Measurements from ENCODE around the gene SLCO3A1. TPM values are rescaled to one million over a fixed set of nuclear protein-coding genes. Genes with fewer than 3 reads are reported as not detected.

The SLCO3A1 gene
- total RNA-seq, 1 donor from 2014 or later = 25.9 TPM

DNA sequence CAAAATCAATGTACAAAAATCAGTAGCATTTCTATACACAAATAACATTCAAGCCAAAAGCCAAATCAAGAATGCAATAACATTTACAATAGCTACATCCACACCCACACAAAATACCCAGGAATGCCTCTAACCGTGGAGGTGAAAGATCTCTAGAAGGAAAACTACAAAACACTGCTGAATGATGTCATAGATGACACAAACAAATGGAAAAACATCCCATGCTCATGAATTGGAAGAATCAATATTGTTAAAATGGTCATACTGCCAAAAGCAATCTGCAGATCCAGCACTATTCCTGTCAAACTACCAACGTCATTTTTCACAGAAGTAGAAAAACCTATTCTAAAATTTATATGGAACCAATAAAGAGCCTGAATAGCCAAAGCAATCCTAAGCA, 143.7 kb downstream of the SLCO3A1 start:
- DNase-seq (ENCODE audit: low spot score) = no peak

DNA sequence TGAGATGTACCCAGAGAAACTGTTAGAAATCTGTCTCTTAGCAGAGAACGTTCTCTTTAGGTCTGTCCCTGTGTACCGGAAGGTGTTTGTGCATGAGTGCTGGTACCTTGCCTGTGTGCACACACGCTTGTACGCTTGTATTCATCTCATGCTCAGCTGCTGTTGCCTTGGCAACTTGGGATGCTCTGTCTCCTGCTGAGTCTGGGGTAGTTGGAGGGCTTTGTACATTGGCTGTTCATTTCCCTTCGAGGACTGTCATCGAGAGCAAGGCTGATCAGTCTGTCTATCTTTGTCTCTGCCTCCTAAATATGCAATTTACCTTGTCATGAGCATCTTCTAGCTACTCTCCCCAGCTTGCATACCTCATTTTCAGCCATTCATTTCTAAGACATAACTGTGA, 147.2 kb downstream of the SLCO3A1 start:
- no peak for DNase-seq (ENCODE audit: low spot score)

DNA sequence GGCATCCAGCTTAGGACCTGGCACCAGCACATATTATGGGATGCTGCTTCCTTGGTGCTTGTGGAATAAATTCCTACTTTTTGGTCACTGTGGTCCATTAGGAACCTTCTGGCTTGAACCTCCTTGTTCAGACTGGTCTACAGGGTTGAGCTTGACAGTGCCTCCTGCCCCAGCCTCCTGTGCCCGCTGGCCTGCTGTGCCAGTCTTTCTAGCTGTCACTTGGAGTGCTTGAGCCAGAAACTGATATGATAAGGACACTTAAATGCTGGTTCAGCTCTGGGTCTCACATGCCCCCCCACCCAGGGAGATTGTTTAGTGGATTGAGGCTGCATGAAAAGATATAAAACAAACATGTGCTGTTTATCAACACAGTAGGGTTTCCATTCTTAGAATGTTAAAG, 147.8 kb downstream of the SLCO3A1 start:
- no peak for DNase-seq (ENCODE audit: low spot score)

DNA sequence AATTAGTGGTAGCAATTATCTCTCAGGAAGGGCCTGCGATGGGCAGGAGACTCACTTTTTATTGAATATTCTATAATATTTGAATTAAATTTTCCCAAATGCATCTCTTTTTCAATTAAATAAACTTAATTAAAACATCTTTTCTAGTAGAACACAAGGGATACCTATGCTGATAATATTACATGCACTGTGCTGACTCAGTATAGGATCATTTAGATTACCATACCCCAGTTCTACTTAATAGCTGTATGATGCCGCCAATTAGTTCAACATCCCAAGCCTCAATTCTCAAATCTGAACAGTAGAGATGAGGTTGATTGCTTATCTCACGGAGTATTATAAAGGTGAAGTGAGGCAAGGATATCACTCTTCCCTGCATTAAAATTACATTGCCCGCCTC, 149.2 kb downstream of the SLCO3A1 start:
- no peak for DNase-seq (ENCODE audit: low spot score)

DNA sequence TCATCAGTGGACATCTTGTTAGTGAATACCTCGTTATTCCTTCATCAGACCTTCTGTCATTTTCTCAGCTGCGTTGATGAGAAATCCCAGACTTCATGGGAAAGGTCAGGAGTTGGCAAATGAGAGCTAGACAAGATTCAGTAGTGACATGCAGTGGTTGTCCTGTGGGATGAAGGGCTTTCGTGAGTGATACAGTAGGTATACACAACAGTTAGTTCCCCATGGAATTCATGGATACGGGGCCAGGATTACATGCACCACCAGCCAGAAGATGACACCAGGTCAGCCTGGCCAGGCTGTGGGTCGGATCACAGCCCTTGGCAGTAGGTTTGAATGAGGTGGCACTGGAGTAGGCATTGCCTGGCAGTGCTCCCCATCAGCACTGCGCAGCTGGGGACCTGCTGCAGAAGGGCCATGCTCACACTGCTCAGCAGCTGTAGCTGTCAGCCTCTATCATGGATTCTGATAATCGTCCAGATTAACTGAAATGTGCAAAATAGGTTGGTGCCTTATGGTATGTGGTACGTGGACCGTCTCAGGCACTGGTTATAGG, 150.1 kb downstream of the SLCO3A1 start:
- DNase-seq (ENCODE audit: low spot score) = no peak

DNA sequence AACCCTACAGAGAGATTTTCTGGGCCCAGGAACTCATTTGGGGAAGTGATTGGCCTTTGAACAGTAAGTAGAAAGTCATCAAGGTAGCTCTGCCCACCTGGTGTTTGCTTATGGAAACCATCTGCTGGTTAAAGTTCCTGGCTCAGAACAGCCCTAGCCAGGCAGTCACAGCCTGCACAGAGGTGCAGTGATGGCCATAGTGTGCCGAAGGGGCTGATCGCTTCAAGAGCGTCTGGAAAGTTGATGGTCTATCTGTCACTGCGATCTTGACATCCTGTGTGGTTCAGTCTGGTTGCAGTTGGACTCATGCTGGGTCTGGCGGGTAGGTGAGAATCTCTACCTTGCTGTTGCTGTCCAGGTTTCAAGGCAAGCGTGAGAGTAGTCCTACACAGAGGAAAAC, 151.6 kb downstream of the SLCO3A1 start:
- DNase-seq (ENCODE audit: low spot score) = no peak

DNA sequence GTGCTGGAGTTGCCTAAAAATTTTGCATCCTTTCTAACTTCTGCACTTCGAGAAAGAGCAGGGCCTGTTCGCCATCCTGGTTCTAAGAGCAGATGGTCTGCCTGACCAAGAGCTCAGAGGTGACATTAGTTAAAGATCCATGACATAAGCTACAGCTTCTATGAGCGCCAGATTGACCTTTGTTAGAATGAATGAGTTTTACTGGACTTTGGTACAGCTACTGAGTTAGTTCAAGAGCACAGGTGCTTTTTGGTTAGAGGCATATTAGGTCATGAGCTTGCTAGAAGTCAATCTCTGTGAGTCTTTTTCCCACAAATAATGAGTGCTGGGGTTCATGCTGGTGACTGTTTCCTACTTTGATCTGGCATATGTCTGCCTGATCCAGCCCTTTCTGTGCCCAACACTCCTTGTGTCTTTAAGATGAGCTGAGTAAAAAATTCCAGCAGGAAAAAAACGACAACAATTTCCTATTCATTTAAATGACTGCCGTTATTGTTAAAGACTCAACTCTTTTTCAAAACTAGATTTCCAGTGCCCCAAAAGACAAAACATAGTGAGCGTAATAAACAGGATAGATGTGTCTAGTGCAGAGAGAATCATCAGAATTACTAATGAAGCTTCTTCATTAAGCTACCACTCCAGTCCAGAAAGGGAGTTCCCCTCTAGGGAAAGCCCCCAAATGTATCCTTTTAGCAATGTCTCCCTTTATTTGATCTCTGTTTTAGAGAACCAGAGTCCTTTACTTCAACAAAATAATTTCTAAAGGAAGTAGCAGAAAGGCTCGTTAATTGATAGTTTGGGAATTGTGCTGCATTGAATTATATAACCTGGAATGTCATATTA, 152.9 kb downstream of the SLCO3A1 start:
- DNase-seq (ENCODE audit: low spot score) = no peak

DNA sequence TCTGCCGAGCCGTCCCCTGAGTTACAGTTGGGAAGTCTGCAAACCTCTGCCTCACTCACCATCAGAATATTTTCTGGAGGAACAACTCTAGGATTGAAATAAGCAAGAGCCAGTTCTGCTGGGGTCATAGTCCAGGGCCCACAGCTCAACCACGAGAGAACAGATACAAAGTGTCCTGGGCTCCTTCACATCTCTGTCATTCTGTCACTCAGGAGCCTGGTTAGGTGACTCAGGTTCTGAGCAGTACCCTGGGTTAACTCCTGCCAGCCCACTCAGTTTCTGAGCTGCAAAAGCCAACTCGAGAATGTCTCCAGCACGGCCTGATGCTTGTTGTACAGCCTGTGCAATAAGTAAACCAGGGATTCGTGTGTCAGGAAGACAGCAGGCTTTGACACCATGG, 155.7 kb downstream of the SLCO3A1 start:
- no peak for DNase-seq (ENCODE audit: low spot score)

DNA sequence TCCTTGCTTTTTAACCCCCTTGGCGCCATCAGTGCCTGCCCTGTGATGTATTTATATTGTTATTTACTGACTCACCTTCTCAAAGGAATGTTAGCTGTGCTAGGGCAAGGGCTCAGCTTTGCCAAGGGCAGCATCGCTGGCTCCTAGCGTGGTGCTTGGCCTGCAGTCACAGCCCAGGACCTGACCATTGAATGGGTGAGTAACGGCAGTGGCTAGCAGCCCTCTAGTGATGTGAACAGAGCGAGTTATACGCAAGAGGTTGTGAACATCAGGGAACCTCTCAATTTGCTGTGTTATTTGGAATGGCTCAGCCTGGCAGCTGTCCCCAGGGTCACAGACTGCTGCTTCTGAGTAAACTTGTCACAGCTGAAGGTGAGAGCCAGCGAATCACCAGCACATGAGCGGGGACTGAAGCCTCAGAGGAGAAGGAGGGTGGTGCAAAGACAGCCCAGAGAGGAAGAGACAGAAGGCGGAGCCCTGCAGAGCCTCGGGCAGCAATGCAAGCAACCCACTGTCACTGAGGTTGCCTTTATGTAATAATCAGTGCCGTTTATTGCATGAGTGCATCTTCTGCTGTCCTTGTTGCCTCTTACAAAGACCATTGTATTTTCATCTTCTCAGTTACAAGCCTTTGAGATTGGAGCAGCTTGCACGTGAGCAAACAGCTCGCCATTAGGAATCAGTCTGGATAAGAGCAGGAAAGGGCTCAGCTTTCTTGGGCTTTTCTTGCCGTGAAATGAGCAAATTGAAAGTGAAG, 158.3 kb downstream of the SLCO3A1 start:
- DNase-seq (ENCODE audit: low spot score) = no peak

DNA sequence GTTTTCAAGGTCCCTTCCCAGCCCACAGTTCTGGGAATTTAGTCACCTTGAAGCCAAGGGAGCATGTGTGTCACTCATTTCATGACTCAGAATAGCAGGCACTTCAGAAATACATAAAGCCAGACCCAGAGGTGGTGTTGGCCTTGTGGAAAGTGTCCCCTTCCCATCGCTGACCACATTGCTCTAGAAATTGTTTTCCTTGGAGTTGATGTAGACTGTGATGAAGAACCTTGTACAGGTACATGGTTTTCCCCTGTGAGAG, 158.8 kb downstream of the SLCO3A1 start:
- no peak for DNase-seq (ENCODE audit: low spot score)

DNA sequence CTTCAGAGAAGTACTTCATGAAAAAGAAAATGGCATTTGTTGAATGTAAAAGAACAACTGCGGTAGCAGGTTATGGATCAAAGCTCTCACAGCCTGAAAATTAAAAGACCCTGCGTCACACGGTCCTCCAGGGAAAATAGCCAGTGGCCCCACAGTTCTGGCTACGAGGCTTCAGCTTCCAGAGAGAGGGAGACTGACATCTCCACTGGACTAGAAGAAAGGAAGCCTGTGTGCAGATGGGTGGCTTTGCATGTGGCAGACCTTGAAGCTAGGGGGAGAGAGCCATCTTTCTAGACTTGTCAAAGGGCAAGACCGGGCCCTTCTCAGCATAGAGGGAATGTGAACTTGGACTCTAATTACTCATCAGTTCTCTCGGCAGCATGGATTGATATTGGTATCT, 159.4 kb downstream of the SLCO3A1 start:
- no peak for DNase-seq (ENCODE audit: low spot score)

DNA sequence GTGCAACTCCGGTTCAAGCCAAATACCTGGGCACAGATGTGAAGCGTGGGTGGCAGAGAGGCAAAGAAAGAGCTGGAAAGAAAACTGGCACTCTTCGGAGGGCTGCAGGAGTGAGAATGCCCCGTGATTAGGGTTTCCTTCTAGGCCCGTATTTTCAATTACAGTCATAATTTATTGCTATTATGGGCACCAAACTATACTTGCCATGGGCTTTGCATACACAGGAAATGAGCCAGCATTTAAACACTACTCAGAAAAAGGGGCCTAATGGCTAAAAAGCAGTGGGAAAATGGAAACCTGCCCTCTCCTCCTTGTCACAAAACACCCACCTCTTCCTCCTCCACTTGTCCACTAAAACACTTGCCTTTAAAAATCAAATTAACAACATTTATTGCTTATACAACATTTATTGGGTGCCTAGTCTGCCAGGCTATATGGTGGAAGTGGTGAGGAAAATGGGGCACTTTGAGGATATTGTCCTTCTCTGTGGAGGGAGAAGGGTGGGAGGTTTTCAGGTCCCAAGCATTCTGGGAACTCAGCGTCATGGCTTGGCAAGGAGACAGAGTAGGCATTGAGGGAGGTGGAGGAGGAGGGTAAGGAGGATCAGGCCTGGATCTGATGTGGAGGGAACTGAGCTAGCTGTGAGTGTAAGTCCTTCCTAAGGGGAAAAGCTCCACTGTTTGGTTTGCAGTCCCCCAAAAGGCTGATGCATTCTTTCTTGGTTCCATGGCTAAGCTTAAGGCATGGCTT, 160.9 kb downstream of the SLCO3A1 start:
- no peak for DNase-seq (ENCODE audit: low spot score)

DNA sequence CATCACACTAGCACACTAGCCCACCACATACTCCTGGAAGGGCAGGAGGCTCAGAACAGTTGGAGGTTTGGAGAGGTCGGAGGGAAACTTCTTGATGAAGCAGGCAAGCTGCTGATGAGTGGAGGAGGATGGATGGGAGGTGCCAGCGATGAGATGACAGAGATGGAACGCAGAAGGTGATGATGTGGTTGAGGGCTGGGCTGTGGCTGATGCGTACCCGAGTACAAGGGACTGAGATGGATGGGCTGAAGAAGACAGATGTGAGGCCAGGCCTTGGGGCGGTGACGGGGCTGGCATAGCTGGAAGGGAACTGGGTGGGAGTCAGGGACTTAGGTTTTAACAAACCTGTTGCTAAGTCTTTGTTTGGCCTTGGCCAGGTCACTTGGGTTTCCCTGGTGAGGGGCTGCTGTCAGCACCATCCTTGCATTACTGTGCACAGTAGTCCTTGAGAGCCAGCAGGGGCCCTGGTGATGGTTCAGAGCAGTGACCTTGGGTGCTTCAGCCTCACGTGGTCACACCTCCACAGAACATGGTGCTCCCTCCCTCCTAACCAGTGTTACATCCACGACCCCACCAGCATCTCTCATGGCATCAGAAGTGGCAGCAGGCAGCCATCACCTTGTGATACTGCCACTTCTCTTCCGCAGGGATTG, 164.5 kb downstream of the SLCO3A1 start:
- no peak for DNase-seq (ENCODE audit: low spot score)

DNA sequence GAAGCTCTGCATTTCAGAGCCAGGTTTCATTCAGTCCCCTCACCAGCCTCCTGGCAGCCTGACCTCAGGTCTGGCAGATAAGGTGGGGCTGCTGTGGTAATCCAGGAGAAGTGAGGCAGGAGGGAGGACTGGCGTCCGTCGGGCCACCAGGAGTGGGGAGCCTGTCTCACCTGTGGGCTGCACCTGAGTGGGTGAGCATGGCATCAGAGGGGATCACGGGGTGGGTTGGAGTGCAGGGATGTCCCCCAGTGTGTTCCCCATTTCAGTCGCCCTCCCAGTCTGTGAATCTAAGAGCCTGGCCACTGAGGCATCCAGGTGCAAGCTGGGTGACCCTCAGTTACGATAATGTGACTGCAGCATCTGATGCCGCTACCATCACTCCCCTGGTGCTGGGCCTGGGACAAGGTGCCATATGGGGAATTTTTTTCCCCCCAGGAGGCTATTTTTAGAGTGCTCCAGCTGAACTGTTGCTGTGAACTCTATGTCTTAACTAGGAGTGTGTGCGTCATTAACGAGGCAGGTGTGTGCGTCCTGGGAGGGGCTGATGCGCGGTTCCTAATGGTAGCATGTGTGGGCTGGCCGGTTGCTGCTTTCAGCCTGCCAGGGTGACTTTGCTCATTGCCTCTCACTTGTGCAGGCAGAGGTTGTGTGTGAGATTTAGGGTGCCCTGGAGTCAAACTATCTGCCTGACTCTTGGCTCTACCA, 165.2 kb downstream of the SLCO3A1 start:
- no peak for DNase-seq (ENCODE audit: low spot score)

DNA sequence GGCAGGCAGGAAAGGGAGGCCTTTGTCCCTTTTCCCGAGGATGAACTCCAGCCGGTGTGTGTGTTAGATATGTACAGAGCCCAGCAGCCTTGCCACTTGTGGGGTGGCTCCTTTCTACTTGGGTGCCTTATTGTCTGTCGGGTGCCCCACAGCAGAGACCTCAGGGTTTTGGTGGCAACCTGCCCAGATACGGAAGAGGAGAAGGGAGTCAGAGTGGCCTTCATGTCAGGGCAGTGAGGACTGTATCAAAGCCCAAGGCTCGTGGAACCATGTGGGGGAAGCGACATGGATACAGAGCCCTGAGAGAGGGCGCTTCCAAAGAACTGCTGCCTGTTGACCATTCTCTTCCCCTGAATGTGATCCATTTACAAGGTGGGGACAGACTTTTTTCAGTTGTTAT, 166.2 kb downstream of the SLCO3A1 start:
- DNase-seq (ENCODE audit: low spot score) = no peak

DNA sequence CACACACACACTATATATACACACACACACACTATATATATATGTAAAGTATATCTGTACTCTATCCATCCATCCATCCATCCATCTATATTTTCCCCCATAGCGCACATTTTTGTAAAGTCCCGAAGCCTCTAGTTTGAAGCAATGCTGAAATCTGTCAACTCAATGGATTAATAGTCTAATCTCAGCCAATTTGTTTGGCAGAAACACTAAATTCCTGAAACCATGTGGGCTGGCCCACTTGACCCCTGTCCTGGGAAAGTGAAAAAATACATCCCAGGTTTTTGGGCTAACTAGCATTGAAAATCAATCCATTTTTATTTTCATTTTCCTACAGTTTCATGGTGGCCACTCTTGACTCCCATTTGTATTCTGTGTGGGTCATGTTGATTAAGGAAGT, 166.7 kb downstream of the SLCO3A1 start:
- no peak for DNase-seq (ENCODE audit: low spot score)

DNA sequence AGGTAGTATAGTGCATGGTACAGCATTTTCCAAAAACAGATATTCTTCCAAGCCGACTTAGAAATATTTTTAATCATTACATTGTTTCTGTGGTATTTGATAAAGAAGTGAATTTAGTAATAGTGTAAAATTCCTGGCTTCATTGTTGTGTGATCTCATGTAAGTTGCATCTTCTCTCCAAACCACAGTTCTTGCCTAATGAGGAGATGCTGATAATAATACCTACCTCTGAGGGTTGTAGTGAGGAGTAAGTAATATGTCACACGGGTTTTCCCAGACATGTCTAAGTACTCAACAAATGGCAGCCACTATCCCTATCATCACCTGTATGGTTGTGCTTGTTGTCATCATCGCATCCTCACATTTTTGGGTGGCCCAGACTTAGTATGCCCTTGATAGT, 167.3 kb downstream of the SLCO3A1 start:
- DNase-seq (ENCODE audit: low spot score) = no peak

DNA sequence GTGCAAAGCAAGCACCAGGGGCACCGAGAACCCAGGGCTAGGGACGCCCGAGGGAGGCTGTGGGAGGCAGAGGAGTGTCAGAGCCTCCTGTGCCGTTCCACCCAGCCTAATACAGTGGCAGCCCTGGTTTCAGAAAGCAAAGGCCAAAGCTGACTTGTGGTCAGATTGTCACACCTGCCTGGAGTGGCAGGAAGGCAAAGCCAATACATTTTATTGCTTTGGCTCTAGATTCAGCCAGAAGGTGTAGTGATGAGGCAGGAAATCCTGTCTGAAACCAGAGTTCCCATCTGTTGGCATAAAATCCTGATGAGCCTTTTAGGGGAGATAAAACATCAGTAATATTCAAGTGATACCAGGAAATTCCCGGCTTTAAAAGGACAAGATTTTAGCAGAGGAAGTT, 168.3 kb downstream of the SLCO3A1 start:
- DNase-seq (ENCODE audit: low spot score) = no peak

DNA sequence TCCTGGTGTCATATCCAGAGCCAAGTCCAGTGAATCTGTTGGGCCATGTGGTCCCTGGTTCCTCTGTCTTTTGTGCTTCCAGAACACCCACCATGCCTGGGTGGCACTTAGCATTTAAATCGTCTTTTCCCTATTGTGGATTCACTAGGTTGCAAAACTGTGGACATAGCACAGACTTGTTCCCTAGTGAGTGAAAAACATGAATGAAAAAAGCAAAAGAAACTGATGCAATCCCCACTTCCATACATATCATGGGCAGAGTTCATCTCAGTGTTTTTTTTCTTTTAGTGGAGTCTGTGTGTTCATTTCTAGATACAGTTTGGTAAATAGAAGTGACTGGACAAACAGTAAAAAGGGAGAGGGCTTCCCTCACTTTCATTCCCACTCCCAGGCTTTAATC, 170.5 kb downstream of the SLCO3A1 start:
- no peak for DNase-seq (ENCODE audit: low spot score)

DNA sequence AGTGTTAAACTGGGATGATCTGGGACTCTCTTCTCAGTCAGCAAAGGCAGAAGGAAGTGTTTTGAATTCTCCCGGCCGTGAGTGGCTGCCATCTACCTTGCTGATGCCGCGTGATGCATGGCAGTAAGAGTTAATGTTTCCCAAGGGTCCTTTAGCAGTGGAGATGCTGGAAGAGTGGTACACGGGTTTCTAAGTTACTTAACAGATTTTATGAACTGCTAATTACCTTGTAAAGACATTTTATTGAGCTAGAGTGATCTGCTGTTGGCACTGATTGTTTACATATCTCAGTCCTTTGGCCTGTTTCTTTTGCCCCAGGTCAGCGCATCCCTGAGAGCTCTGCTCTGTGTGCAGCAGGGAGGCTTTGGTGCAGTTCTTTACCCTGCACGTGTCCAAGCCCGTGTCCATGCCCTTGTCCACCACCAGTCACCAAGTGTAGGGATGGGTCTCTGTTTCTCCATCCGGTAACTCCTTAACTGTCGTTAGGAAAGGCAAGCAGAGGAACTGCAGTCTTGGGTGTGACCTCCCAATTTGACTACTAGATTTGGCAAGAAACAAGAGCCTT, 172.3 kb downstream of the SLCO3A1 start:
- no peak for DNase-seq (ENCODE audit: low spot score)

DNA sequence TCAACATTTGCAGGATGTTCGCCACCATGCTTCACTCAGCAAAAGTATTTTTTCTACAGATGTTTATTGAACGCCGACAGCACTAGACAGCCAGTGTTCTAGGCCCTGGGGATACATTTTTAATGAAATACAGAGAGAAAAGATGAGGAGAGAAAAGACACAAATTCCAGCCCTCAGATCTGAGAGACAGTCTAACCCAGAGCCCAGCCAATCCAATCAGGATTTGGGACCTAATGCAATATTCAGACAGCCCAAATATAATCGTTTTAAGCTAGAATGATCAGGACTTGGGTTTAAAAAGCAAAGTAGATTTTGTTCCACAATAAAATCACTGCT, 174.8 kb downstream of the SLCO3A1 start:
- DNase-seq (ENCODE audit: low spot score) = no peak

All from mesenteric fat pad (tissue), 1 donor.